AG10803 (cell line): ENCODE measurements around the gene MEN1.

Experiments used
- DNase-seq: peaks from one replicate; pipeline ENCODE4 v3.0.0; 2010; ENCODE audit warnings: low read depth
- H3K4me3 ChIP-seq: 2 replicates; pipeline ENCODE4 v1.5.1; 2011; ENCODE audit warnings: mild to moderate bottlenecking, low read length, control low read depth
- CTCF ChIP-seq: conservative IDR thresholded peaks from 2 replicates; pipeline ENCODE4 v1.5.1; 2011; ENCODE audit warnings: mild to moderate bottlenecking, low read length, control low read depth, inconsistent platforms

MEN1 gene

DNA sequence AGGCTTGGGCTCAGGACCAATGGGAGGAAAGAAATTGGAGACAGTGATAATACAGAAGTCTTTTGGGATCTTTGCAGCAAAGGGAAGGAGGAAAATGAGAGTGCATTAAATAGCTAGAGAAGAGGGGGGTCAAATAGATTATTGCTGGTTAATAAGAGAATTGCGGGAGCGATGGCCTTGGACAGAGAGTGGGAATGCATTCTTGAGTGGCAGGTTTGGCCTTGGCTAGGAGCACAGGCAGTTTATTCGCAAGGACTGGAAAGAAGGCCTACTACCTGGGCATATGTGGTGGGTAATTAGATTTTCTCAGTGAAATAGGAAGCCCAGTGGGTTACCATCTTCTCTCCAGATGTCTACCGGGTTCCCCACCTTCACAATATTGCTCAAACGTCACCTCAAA is 3.5 kb upstream of the MEN1 start:
- DNase-seq: no peak
- H3K4me3 ChIP-seq: no peak overlapping the region
- no peak for TF ChIP-seq CTCF

DNA sequence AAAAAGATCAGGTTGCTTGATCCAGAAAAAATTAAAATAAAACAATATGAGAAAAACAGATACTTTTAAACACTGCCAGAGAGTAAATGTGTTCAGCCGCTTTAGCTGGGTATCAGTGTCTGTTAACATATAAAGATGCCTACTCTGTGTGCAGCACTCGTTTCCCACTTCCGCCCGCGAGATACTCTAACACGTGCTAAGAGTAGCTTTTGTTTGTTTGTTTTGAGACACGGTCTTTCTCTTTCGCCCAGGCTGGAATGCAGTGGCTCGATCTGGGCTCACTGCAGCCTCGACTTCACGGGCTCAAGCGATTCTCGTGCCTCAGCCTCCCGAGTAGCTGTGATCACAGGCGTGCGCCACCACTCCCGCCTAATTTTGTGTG is 531 bp upstream of the MEN1 start:
- TF ChIP-seq CTCF: no peak
- peak overlapping the region; percentile 26 for H3K4me3 ChIP-seq
- DNase-seq: no peak

DNA sequence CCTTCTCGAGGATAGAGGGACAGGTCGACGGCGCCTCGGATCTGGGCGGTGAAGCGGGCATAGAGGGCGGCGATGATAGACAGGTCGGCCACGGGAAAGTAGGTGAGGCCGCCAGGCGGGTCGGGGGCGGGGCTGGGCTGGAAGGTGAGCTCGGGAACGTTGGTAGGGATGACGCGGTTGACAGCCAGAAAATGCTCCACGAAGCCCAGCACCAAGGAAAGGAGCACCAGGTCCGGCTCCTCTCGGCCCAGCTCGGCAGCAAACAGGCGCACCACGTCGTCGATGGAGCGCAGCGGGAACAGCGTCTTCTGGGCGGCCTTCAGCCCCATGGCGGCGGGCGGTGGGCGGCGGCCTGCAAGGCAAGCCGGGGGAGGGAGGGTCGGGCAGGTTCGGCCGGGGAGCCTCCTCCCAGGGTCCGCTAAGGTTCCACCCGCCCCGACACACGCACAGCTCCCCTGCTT is 540 bp downstream of the MEN1 start:
- H3K4me3 ChIP-seq: peak overlapping the region; percentile 84
- no peak for TF ChIP-seq CTCF
- DNase-seq: no peak

GRCh38 chr11:64805481-64805880 is 4.9 kb downstream of the MEN1 start:
- no peak overlapping the region for H3K4me3 ChIP-seq
- no peak for TF ChIP-seq CTCF
- no peak for DNase-seq

GRCh38 chr11:64804346-64805210 is 5.8 kb downstream of the MEN1 start:
- TF ChIP-seq CTCF: no peak
- no peak for DNase-seq
- H3K4me3 ChIP-seq: no peak overlapping the region; the same call in 1 of the 2 replicates

GRCh38 chr11:64803846-64804345 is 6.5 kb downstream of the MEN1 start:
- peak overlapping the region; percentile 77 for H3K4me3 ChIP-seq
- no peak for DNase-seq
- TF ChIP-seq CTCF: no peak
